Measurements from ENCODE around the gene LPIN1.
A peak's percentile ranks its signal among the peaks of the same experiment; 100 is the strongest.
"Not testable (repeated sequence)": the region's sequence is repeated elsewhere in the genome, so short reads cannot be mapped to it uniquely, and the experiment has no call there.

The LPIN1 gene

DNA sequence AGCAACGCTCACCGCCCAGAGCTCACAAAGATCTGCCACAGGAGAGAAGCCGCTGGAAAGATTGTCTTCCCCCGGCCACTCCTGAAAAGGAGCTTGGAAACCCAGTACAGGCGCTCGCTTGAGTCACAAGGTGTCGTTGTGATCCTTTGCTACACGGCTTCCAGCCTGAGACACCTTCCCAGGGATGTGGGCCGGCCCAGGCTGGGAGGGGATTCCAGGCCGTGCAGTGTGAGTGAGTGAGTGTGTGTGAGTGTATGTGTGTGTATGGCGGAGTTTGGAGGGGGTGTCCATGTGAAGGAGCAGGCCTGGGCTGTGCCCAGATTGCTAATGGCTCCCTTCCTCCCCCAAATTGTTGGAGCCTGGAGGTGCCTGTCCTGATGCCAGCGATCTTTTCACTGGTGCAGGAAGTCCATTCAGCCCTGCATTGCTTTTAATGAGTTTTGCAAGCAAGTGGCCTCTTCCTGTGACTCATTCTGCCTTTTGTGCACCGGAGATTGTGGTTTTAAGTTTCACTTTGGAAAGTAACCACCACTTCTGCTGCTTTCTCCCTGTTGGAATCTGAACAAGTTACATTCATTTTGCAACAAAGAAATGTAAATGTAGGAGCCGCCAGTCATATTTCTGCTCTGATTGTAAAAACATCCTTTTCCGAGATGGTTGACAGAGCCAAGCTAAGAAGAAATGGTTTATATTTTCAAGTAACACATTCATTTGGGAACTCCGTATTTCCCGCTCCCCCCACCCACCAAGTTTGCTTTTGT, 83.7 kb downstream of the LPIN1 start:
- peaks cover 4 to 12% of the 10 kb centered on the region in 2 donors for H3K9me3 Mint-ChIP-seq
- peaks cover 18% of the 10 kb centered on the region for H3K27me3 Mint-ChIP-seq
- ATAC-seq (peak; percentile 81), DNase-seq (peak; percentile 58 to 77)
- peak overlapping the region in 1 of 2 donors; percentile 62 for H3K27ac Mint-ChIP-seq
- H3K4me1 Mint-ChIP-seq, result peaks cover 63% of the 10 kb centered on the region
- H3K4me3 Mint-ChIP-seq, result peak overlapping the region; percentile 73

- H3K4me1 Mint-ChIP-seq, result peaks cover 63% of the 10 kb centered on the region
- peaks cover 4 to 17% of the 10 kb centered on the region in 2 donors for H3K9me3 Mint-ChIP-seq
- peak overlapping the region; percentile 73 for H3K4me3 Mint-ChIP-seq
- H3K27me3 Mint-ChIP-seq, result peaks cover 18% of the 10 kb centered on the region
- H3K27ac Mint-ChIP-seq, result no peak overlapping the region
- ATAC-seq (no peak), DNase-seq (no peak)
Observed at GRCh38 chr2:11830708-11831301, 84.4 kb downstream of the LPIN1 start.

DNA sequence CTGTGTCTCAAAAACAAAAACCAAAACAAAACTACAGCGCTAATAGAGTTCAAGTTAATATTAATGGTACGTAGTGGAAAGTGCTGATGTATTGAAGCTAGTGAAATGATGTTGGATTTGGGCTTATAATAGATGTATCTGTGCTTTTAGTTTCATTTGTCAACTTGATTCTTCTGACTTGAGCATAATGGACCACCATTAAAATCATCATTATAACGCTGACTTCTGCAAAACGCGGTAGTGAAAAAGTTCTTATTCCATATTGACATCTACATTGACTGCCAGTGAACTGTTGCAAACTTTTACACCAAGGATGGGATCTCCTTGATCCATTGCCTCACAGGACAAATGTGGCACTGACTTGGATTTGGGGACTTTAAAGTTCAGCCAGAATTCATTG, 85.0 kb downstream of the LPIN1 start:
- Mint-ChIP-seq H3K27ac (no peak overlapping the region), H3K4me3 (no peak overlapping the region), H3K9me3 (peaks cover 4 to 17% of the 10 kb centered on the region in 2 donors), H3K4me1 (peaks cover 63% of the 10 kb centered on the region), H3K27me3 (peaks cover 23% of the 10 kb centered on the region)
- DNase-seq (no peak), ATAC-seq (no peak)

DNA sequence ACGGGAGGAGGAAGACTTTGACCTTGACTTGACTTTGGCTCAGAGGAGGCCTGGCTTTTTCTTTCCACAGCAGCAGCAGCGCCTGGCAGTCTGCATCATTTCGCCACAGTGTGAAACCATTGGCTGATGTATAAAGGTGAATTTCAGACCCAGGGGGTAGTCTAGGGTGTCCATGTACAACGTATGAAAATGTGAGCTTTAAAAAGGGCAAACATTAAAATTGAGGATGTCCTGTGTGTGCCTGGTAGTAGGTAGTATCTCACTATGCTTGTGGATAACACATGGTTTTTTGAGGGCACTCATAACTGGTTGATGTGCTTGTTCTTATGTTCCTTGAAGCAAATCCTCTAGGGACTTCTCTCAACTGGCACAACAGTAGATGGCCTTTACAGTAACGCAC, 86.1 kb downstream of the LPIN1 start:
- H3K9me3 Mint-ChIP-seq, result peaks cover 4 to 17% of the 10 kb centered on the region in 2 donors
- no peak overlapping the region for H3K4me3 Mint-ChIP-seq
- ATAC-seq, result no peak
- H3K27ac Mint-ChIP-seq, result no peak overlapping the region
- peaks cover 34% of the 10 kb centered on the region for H3K27me3 Mint-ChIP-seq
- H3K4me1 Mint-ChIP-seq, result peaks cover 53% of the 10 kb centered on the region
- DNase-seq, result no peak

DNA sequence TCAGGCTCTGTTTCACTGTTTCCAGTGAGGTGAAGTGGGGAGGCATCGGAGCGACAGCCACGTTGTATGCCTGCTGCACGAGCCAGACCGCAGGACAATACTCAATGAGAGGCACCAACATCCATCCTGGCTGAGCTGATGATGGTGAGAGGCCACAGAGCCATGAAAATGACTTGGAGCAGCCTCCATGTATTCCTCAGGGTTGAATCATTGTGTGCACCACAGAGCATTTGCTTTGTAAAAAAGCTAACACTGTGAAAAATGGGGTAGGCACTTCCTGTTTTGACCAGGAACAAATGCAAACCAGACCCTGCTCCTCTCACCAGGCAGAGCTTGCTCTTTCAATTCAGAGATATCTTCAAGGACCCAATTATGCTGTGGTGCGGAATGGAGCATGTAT, 87.2 kb downstream of the LPIN1 start:
- peaks cover 42% of the 10 kb centered on the region for H3K4me1 Mint-ChIP-seq
- peaks cover 34% of the 10 kb centered on the region for H3K27me3 Mint-ChIP-seq
- H3K27ac Mint-ChIP-seq, result no peak overlapping the region
- no peak overlapping the region for H3K4me3 Mint-ChIP-seq
- ATAC-seq (no peak), DNase-seq (no peak)
- peaks cover 4 to 17% of the 10 kb centered on the region in 2 donors for H3K9me3 Mint-ChIP-seq

DNA sequence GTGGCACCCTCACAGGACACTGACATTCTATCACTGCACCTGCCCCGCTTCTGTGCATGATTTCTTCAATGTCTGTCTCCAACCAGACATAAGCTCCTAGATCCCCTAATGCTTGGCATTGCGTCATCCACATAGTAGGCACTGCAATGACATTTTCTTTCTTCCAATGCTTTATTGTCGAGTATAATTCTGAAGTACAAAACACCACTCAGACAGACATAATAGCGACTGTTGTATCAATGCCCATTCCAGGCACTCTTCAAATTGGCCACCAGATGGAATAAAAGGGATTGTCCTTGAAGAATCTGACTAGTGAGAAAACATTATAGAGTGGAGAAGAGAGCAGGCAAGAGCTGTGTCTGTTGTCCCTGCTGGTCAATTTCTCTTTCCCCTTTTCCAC, 89.0 kb downstream of the LPIN1 start:
- no peak overlapping the region for H3K4me3 Mint-ChIP-seq
- H3K9me3 Mint-ChIP-seq, result peaks cover 4 to 17% of the 10 kb centered on the region in 2 donors
- peaks cover 24% of the 10 kb centered on the region for H3K4me1 Mint-ChIP-seq
- ATAC-seq (no peak), DNase-seq (no peak)
- H3K27me3 Mint-ChIP-seq, result peaks cover 46% of the 10 kb centered on the region
- H3K27ac Mint-ChIP-seq, result no peak overlapping the region

DNA sequence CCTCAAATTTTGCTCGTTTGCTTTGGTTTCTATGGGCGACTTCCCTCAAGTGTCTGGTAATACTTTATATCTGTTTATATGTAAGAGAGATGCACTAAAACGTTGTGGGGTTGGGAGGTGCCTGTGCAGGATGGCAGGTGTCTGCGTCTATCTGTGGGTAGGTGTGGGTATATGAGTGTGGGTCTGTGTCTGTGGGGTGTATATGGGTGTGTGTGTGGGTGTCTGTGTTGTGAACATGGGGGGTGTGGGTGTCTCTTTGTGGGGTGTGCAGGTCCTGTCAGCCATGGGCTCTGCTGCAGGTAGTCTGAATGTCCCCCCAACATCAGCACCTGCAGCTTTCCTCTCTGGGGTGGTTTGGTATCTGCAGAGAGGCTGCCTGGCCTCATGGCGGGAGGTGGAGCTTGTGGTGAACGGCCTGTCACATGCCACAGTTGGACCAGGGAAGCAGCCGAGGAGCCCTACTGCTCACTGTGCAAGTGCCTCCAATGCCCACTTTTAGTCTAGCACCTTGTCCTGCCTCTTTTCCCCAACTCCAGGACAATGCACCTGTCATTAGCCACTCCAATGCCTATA, 90.3 kb downstream of the LPIN1 start:
- DNase-seq (no peak), ATAC-seq (no peak)
- Mint-ChIP-seq H3K27me3 (peaks cover 43% of the 10 kb centered on the region), H3K27ac (no peak overlapping the region), H3K9me3 (peaks cover 4 to 17% of the 10 kb centered on the region in 2 donors), H3K4me3 (no peak overlapping the region), H3K4me1 (peaks cover 13% of the 10 kb centered on the region)

DNA sequence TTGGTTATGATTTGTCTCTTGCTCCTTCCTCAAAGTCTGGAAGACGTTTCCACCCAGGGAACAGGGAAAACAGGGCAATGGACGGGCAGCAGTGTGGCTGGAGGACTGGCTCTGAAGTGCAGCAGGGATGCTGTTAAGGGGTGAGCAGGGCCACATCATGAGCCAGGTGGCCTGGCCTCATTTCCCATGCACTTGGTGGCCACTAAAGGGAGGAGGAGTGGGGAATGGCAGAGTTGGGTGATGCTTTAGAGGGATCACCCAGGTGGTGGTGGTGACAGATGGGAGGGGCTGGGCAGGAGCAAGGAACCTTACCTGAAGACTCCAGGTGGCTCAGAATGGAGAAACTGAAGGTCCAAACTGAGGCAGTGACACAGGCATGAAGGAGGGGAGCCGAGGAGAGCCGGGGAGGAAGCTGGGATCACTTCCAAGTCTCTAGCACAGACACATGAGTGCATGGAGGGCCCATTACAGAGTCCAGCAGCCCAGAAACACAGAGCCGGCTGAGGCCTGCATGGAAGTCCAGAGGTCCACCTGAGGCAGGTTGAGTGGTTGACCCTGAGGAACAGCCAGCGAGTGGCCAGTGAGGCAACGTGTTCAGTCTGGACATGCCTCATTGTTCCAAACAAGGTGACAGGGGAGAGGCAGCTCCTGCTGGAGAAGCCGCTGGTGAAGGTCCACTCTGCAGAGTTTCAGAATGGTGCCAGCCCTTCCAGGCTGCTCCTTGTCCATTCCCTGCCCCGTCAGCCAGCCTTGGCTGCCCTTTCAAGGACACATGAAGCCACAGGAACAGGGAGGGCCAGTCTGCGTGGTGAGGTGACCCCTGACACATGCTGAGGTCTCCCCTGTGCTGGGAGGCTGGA, 91.7 kb downstream of the LPIN1 start:
- H3K27ac Mint-ChIP-seq, result no peak overlapping the region
- peaks cover 4% of the 10 kb centered on the region for H3K4me1 Mint-ChIP-seq
- no peak for DNase-seq
- H3K9me3 Mint-ChIP-seq, result peaks cover 4 to 17% of the 10 kb centered on the region in 2 donors
- ATAC-seq, result no peak
- H3K4me3 Mint-ChIP-seq, result no peak overlapping the region
- peaks cover 36% of the 10 kb centered on the region for H3K27me3 Mint-ChIP-seq

GRCh38 chr2:11839916-11840315, 93.5 kb downstream of the LPIN1 start:
- H3K4me3 Mint-ChIP-seq, result no peak overlapping the region
- no peaks in the 10 kb centered on the region for H3K4me1 Mint-ChIP-seq
- ATAC-seq, result no peak
- no peak for DNase-seq
- peaks cover 0 to 7% of the 10 kb centered on the region in 2 donors for H3K9me3 Mint-ChIP-seq
- H3K27me3 Mint-ChIP-seq, result peaks cover 29% of the 10 kb centered on the region
- no peak overlapping the region for H3K27ac Mint-ChIP-seq

- Mint-ChIP-seq H3K27ac (no peak overlapping the region), H3K4me1 (no peaks in the 10 kb centered on the region), H3K9me3 (peaks cover under 1 to 4% of the 10 kb centered on the region in 2 donors), H3K27me3 (peaks cover 14% of the 10 kb centered on the region), H3K4me3 (no peak overlapping the region)
- ATAC-seq (no peak), DNase-seq (no peak)
Observed at GRCh38 chr2:11842336-11842735, 95.9 kb downstream of the LPIN1 start.

GRCh38 chr2:11844798-11845197, 98.4 kb downstream of the LPIN1 start:
- H3K4me1 Mint-ChIP-seq, DNase-seq, H3K4me3 Mint-ChIP-seq, H3K27me3 Mint-ChIP-seq, ATAC-seq, H3K27ac Mint-ChIP-seq: not testable (repeated sequence)
- H3K9me3 Mint-ChIP-seq, result peaks cover 10 to 14% of the 10 kb centered on the region in 2 donors

GRCh38 chr2:11847935-11848334, 101.5 kb downstream of the LPIN1 start:
- H3K27me3 Mint-ChIP-seq, H3K27ac Mint-ChIP-seq, ATAC-seq, DNase-seq, H3K4me3 Mint-ChIP-seq, H3K4me1 Mint-ChIP-seq: not testable (repeated sequence)
- H3K9me3 Mint-ChIP-seq, result peaks cover 10 to 14% of the 10 kb centered on the region in 2 donors

- H3K27me3 Mint-ChIP-seq, result peaks cover 15% of the 10 kb centered on the region
- DNase-seq (no peak), ATAC-seq (no peak)
- no peaks in the 10 kb centered on the region for H3K4me1 Mint-ChIP-seq
- H3K27ac Mint-ChIP-seq, result no peak overlapping the region
- H3K9me3 Mint-ChIP-seq, result peaks cover 10 to 14% of the 10 kb centered on the region in 2 donors
- H3K4me3 Mint-ChIP-seq, result no peak overlapping the region
Observed at GRCh38 chr2:11850082-11850481, 103.7 kb downstream of the LPIN1 start.

DNA sequence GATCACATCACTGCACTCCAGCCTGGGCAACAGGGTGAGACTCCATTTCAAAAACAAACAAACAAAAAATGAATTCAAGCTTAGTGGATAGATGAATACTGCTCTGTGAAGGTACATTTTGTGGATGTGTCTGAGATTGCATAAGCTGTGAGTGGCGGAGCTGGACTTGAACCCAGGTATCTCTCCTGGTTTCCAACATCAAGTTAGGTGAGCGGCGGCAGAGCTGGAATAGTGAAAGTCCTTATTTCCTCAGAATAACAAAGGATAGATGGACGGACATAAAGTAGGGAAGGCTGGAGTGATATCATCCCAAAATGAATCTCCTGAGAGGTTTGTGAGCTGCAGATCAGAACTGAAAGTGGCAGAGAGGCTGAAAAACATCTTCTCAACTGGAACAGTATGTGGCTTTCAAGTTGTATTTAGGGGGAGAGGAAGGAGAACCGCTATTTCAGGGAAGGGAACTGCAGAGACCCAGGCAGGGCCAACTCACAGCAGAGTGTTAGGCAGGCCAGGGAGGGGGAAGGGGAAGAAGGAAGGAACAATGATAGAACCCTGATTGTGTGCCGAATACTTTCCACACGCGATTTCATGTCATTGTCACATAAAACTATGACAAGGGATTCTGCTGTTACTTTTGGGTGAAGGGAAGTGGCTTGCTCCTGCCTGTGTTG, 106.2 kb downstream of the LPIN1 start:
- Mint-ChIP-seq H3K4me3 (no peak overlapping the region), H3K9me3 (peaks cover 8 to 16% of the 10 kb centered on the region in 2 donors), H3K4me1 (no peaks in the 10 kb centered on the region), H3K27ac (no peak overlapping the region), H3K27me3 (peaks cover 24% of the 10 kb centered on the region)
- DNase-seq (no peak), ATAC-seq (no peak)

- no peaks in the 10 kb centered on the region for H3K4me1 Mint-ChIP-seq
- ATAC-seq (no peak), DNase-seq (no peak)
- H3K27ac Mint-ChIP-seq, result no peak overlapping the region
- H3K27me3 Mint-ChIP-seq, result peaks cover 24% of the 10 kb centered on the region
- H3K9me3 Mint-ChIP-seq, result peaks cover 3 to 16% of the 10 kb centered on the region in 2 donors
- no peak overlapping the region for H3K4me3 Mint-ChIP-seq
Observed at GRCh38 chr2:11853197-11853588, 106.8 kb downstream of the LPIN1 start.
